Nephron progenitor cell (in vitro differentiated cells): ENCODE results near the gene GALNT10.

Experiments
- DNase-seq: peaks from one replicate; pipeline ENCODE4 v3.0.0; 2021
- H3K27ac Mint-ChIP-seq: 2 replicates; pipeline ENCODE4 v1.8.0; 2021; ENCODE audit warnings: mild to moderate bottlenecking, moderate library complexity, mixed read lengths
- H3K27me3 Mint-ChIP-seq: 2 replicates; pipeline ENCODE4 v1.8.0; 2021; ENCODE audit warnings: mild to moderate bottlenecking, low read depth, mixed read lengths; ENCODE audit not compliant: poor library complexity
- H3K36me3 Mint-ChIP-seq: 2 replicates; pipeline ENCODE4 v1.8.0; 2021; ENCODE audit warnings: low read depth, mixed read lengths
- H3K4me1 Mint-ChIP-seq: 2 replicates; pipeline ENCODE4 v1.8.0; 2021; ENCODE audit warnings: mixed read lengths
- H3K4me3 Mint-ChIP-seq: 2 replicates; pipeline ENCODE4 v1.8.0; 2021; ENCODE audit warnings: mild to moderate bottlenecking, moderate library complexity, mixed read lengths
- H3K9me3 Mint-ChIP-seq: 2 replicates; pipeline ENCODE4 v1.8.0; 2021; ENCODE audit warnings: mild to moderate bottlenecking, moderate library complexity, mixed read lengths
- CTCF ChIP-seq: fragments of 200-600 bp; sonication (generic); IDR thresholded peaks from 2 replicates; pipeline ENCODE4 v1.5.0; 2021; ENCODE audit warnings: antibody characterized with exemption

The GALNT10 gene

GRCh38 chr5:154342963-154343362 is 152.4 kb downstream of the GALNT10 start:
- no peak for TF ChIP-seq CTCF
- Mint-ChIP-seq H3K4me1 (peaks cover 17% of the 10 kb centered on the region), H3K27ac (no peak overlapping the region), H3K27me3 (no peaks in the 10 kb centered on the region), H3K4me3 (no peak overlapping the region), H3K9me3 (no peaks in the 10 kb centered on the region), H3K36me3 (peaks cover 9% of the 10 kb centered on the region)
- DNase-seq: no peak

- TF ChIP-seq CTCF: no peak
- no peaks in the 10 kb centered on the region for H3K9me3 Mint-ChIP-seq
- H3K36me3 Mint-ChIP-seq: no peaks in the 10 kb centered on the region
- H3K4me1 Mint-ChIP-seq: peaks cover 8% of the 10 kb centered on the region
- H3K27ac Mint-ChIP-seq: no peak overlapping the region
- H3K4me3 Mint-ChIP-seq: no peak overlapping the region
- no peak for DNase-seq
- no peaks in the 10 kb centered on the region for H3K27me3 Mint-ChIP-seq
Observed at GRCh38 chr5:154344461-154344860, 153.9 kb downstream of the GALNT10 start.

DNA sequence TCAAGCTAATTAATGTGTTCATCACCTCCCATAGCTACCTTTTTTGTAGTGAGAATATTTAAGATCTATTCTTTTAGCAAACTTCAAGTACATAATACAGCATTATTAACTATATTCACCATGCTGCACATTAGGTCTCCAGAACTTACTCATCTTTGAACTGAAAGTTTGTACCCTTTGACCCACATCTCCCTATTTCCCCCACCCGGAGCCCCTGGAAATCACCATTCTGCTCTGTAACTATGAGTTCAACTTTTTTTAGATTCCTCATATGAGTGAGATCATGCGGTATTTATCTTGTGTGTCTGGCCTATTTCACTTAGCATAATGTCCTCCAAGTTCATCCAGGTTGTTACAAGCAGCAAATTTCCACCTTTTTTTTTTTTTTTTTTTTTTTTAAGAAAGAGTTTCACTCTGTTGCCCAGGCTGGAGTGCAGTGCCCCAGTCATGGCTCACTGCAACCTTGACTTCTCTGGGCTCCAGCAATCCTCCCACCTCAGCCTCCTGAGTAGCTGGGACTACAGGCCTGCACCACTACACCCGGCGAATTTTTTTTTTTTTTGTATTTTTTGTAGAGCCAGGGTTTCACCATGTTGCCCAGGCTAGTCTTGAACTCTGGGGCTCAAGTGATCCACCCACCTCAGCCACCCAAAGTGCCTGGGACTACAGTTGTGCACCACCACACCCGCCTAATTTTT is 154.9 kb downstream of the GALNT10 start:
- no peaks in the 10 kb centered on the region for H3K36me3 Mint-ChIP-seq
- H3K4me3 Mint-ChIP-seq: no peak overlapping the region
- H3K27ac Mint-ChIP-seq: no peak overlapping the region
- TF ChIP-seq CTCF: no peak
- H3K4me1 Mint-ChIP-seq: peaks cover 4% of the 10 kb centered on the region
- no peak for DNase-seq
- no peaks in the 10 kb centered on the region for H3K9me3 Mint-ChIP-seq
- no peaks in the 10 kb centered on the region for H3K27me3 Mint-ChIP-seq

- Mint-ChIP-seq H3K9me3 (no peaks in the 10 kb centered on the region), H3K36me3 (no peaks in the 10 kb centered on the region), H3K4me1 (peaks cover 4% of the 10 kb centered on the region), H3K4me3 (no peak overlapping the region), H3K27ac (no peak overlapping the region), H3K27me3 (no peaks in the 10 kb centered on the region)
- TF ChIP-seq CTCF: no peak
- no peak for DNase-seq
Observed at GRCh38 chr5:154346427-154346826, 155.9 kb downstream of the GALNT10 start.

DNA sequence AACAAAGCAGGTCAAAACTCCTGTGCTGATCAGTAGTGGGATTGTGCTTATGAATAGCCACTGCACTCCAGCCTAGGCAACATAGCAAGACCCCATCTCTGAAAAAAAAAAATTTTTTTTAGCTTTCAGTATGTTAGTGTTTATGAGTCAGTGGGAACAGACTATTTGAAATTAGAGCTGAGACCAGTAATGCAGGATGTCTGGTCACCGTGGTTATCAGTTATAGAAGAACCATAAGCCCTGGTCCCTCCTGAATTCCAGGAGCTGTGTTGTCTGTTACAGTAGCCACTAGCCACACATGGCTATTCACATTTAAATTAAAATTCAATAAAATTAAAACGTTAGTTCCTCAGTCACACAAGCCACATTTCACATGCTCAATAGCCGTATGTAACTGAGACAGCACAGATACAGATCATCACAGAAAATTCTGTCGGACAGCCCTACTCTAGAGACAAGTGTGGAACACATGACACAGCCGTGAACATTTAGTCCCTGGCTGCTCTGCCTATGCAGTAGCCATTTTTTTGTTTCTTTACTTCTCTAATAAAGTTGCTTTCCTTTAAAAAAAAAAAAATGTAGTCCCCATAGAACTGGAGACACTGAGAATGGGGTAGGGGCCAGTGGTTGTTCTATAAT is 159.2 kb downstream of the GALNT10 start:
- no peak for DNase-seq
- no peaks in the 10 kb centered on the region for H3K9me3 Mint-ChIP-seq
- peaks cover 10% of the 10 kb centered on the region for H3K4me1 Mint-ChIP-seq
- no peak for TF ChIP-seq CTCF
- H3K36me3 Mint-ChIP-seq: no peaks in the 10 kb centered on the region
- no peak overlapping the region for H3K4me3 Mint-ChIP-seq
- no peak overlapping the region for H3K27ac Mint-ChIP-seq
- peaks cover 4% of the 10 kb centered on the region for H3K27me3 Mint-ChIP-seq

DNA sequence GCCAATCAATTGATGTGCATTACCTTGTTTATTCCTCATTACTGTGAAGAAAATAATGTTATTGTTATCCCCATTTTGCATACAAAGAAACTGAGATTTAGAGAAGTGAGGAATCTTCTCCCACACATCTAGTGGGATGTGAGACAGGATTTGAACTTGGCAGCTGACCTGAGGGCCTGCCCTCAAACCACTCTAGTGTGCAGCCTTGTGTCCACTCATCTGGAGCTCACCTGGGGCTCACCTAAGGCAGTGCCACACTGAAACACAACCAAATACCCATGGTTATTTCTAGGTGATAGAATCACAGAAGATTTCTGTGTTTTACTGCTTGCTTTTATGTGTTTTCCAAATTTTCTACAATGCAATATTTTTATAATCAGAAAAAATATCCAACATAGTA is 160.6 kb downstream of the GALNT10 start:
- peaks cover 24% of the 10 kb centered on the region for H3K4me1 Mint-ChIP-seq
- no peaks in the 10 kb centered on the region for H3K9me3 Mint-ChIP-seq
- H3K27ac Mint-ChIP-seq: no peak overlapping the region
- H3K27me3 Mint-ChIP-seq: peaks cover 4% of the 10 kb centered on the region
- H3K4me3 Mint-ChIP-seq: no peak overlapping the region
- DNase-seq: no peak
- TF ChIP-seq CTCF: no peak
- H3K36me3 Mint-ChIP-seq: no peaks in the 10 kb centered on the region
